GM21381 (cell line): ENCODE results near the gene CMSS1.

Experiments
- ATAC-seq: cut with Tn5 transposase; IDR thresholded peaks from one replicate; pipeline ENCODE4 v1.9.1; 2021; ENCODE audit warnings: mild to moderate bottlenecking, moderate library complexity; ENCODE audit not compliant: unreplicated experiment

CMSS1 gene

GRCh38 chr3:99978221-99978620 lies 160.6 kb downstream of the CMSS1 start:
- ATAC-seq = no peak

GRCh38 chr3:99980606-99981005 lies 162.9 kb downstream of the CMSS1 start:
- ATAC-seq = no peak

GRCh38 chr3:99981138-99981537 lies 163.5 kb downstream of the CMSS1 start:
- no peak for ATAC-seq

GRCh38 chr3:99982650-99983049 lies 165.0 kb downstream of the CMSS1 start:
- no peak for ATAC-seq

- ATAC-seq = no peak
Observed at GRCh38 chr3:99984139-99984538, 166.5 kb downstream of the CMSS1 start.

- ATAC-seq = no peak
Observed at GRCh38 chr3:99984668-99985067, 167.0 kb downstream of the CMSS1 start.

- ATAC-seq = no peak
Observed at GRCh38 chr3:99990179-99990578, 172.5 kb downstream of the CMSS1 start.

- ATAC-seq = no peak
Observed at GRCh38 chr3:99997293-99997692, 179.6 kb downstream of the CMSS1 start.

- no peak for ATAC-seq
Observed at GRCh38 chr3:99999536-99999935, 181.9 kb downstream of the CMSS1 start.

- ATAC-seq = no peak
Observed at GRCh38 chr3:100001083-100001482, 183.4 kb downstream of the CMSS1 start.

GRCh38 chr3:100001526-100002270 lies 184.0 kb downstream of the CMSS1 start:
- ATAC-seq = no peak

- no peak for ATAC-seq
Observed at GRCh38 chr3:100002599-100003350, 185.1 kb downstream of the CMSS1 start.

GRCh38 chr3:100003609-100004503 lies 186.2 kb downstream of the CMSS1 start:
- ATAC-seq = no peak

- ATAC-seq = no peak
Observed at GRCh38 chr3:100004931-100005330, 187.3 kb downstream of the CMSS1 start.

GRCh38 chr3:100005665-100006393 lies 188.2 kb downstream of the CMSS1 start:
- no peak for ATAC-seq

GRCh38 chr3:100006570-100007271 lies 189.1 kb downstream of the CMSS1 start:
- ATAC-seq = no peak

GRCh38 chr3:100007313-100007712 lies 189.7 kb downstream of the CMSS1 start:
- no peak for ATAC-seq

GRCh38 chr3:100008081-100008698 lies 190.5 kb downstream of the CMSS1 start:
- no peak for ATAC-seq

- ATAC-seq = no peak
Observed at GRCh38 chr3:100009276-100010086, 191.8 kb downstream of the CMSS1 start.
